ENCODE data around the gene MAP3K9.

GRCh38 chr14:70793637-70794036 lies 15.7 kb downstream of the MAP3K9 start:
- no peak for TF ChIP-seq POLR2AphosphoS5 (IDR thresholded peaks at IDR 0.05)
- no peak for TF ChIP-seq CTCF (IDR thresholded peaks at IDR 0.05 in 8 of 11, conservative IDR thresholded peaks at IDR 0.05 in 3 of 11)
